ENCODE results near the gene SLC35F4. TPM values are rescaled to one million over a fixed set of nuclear protein-coding genes. Genes with fewer than 3 reads are reported as not detected.

The SLC35F4 gene
- total and polyA plus RNA-seq, 2 donors (not counting 1 experiment from before 2014, with no cell fraction given): not detected

- POLR2A ChIA-PET: no interaction called here
- CTCF ChIA-PET: no interaction called here
- H3K27ac Mint-ChIP-seq: no peak overlapping the region
- WGBS (ENCODE audit: insufficient coverage): 100% methylated on average over 1 of the region's 4 CpGs
- no peak overlapping the region for H3K4me2 ChIP-seq (replicated peaks; ENCODE audit: low read depth, low read length, poor library complexity, severe bottlenecking)
- ATAC-seq (ENCODE audit: low read depth) (no peak), DNase-seq (no peak)
- no peak overlapping the region for H2AFZ ChIP-seq (ENCODE audit: insufficient read depth, low read depth, low read length, poor library complexity, severe bottlenecking)
- H3K9me3 Mint-ChIP-seq (ENCODE audit: insufficient read depth): no peaks in the 10 kb centered on the region
- peaks cover 0 to 1% (median 0%) of the 10 kb centered on the region in 3 donors for H3K9me3 ChIP-seq (ENCODE audit: control extremely low read depth in 1 of 3, control insufficient read depth in 2 of 3, insufficient read depth in 1 of 3, low read length in 2 of 3)
- no peaks in the 10 kb centered on the region for H3K36me3 ChIP-seq (replicated peaks in 1 of 2; ENCODE audit: control extremely low read depth in 1 of 2, control insufficient read depth in 1 of 2, extremely low read depth in 1 of 2, insufficient read depth in 2 of 2, low read length in 1 of 2)
- H3K27me3 Mint-ChIP-seq: no peaks in the 10 kb centered on the region
- TF ChIP-seq CTCF (IDR thresholded peaks at IDR 0.05) (no peak), EZH2 (IDR thresholded peaks at IDR 0.05; ENCODE audit: borderline replicate concordance, insufficient read depth, low read depth, low read length, poor library complexity, severe bottlenecking) (no peak)
- H3K4me1 ChIP-seq (ENCODE audit: control insufficient read depth in 2 of 2, insufficient read depth in 2 of 2, low read length in 2 of 2): no peaks in the 10 kb centered on the region
- no peaks in the 10 kb centered on the region for H4K20me1 ChIP-seq (ENCODE audit: control insufficient read depth, insufficient read depth, low read length, poor library complexity, severe bottlenecking)
- H3K4me3 Mint-ChIP-seq: no peak overlapping the region
- no peak overlapping the region for H3K4me3 ChIP-seq (ENCODE audit: control extremely low read depth in 1 of 5, extremely low read depth in 1 of 5, insufficient read depth in 1 of 5, low read depth in 2 of 5, low read length in 4 of 5)
- H3K27ac ChIP-seq (ENCODE audit: low read length in 2 of 2): no peak overlapping the region
- no peaks in the 10 kb centered on the region for H3K79me2 ChIP-seq (ENCODE audit: control insufficient read depth, insufficient read depth, low read length)
- no peaks in the 10 kb centered on the region for H3K4me1 Mint-ChIP-seq
- no peak overlapping the region for H3K9ac ChIP-seq (ENCODE audit: low read length)
- H3K27me3 ChIP-seq (replicated peaks in 1 of 4; ENCODE audit: control extremely low read depth in 1 of 4, control insufficient read depth in 3 of 4, insufficient read depth in 4 of 4, low read length in 3 of 4): no peaks in the 10 kb centered on the region
- intact Hi-C loops (cut with micrococcal nuclease): no loop called here
Measured at GRCh38 chr14:57637901-57638300, 228.0 kb downstream of the SLC35F4 start.

GRCh38 chr14:57634335-57634734 is 231.6 kb downstream of the SLC35F4 start:
- H3K36me3 ChIP-seq (replicated peaks in 1 of 2; ENCODE audit: control extremely low read depth in 1 of 2, control insufficient read depth in 1 of 2, extremely low read depth in 1 of 2, insufficient read depth in 2 of 2, low read length in 1 of 2): no peaks in the 10 kb centered on the region
- CTCF ChIA-PET: no interaction called here
- no peak overlapping the region for H3K4me3 ChIP-seq (ENCODE audit: control extremely low read depth in 1 of 5, extremely low read depth in 1 of 5, insufficient read depth in 1 of 5, low read depth in 2 of 5, low read length in 4 of 5)
- no peaks in the 10 kb centered on the region for H3K4me1 ChIP-seq (ENCODE audit: control insufficient read depth in 2 of 2, insufficient read depth in 2 of 2, low read length in 2 of 2)
- Mint-ChIP-seq H3K4me1 (no peaks in the 10 kb centered on the region), H3K9me3 (ENCODE audit: insufficient read depth) (peaks cover 2% of the 10 kb centered on the region), H3K27me3 (no peaks in the 10 kb centered on the region), H3K27ac (no peak overlapping the region), H3K4me3 (no peak overlapping the region)
- H3K79me2 ChIP-seq (ENCODE audit: control insufficient read depth, insufficient read depth, low read length): no peaks in the 10 kb centered on the region
- 57% methylated on average over 2 of the region's 2 CpGs for WGBS (ENCODE audit: insufficient coverage)
- no peak overlapping the region for H3K4me2 ChIP-seq (replicated peaks; ENCODE audit: low read depth, low read length, poor library complexity, severe bottlenecking)
- no peak overlapping the region for H2AFZ ChIP-seq (ENCODE audit: insufficient read depth, low read depth, low read length, poor library complexity, severe bottlenecking)
- H3K9ac ChIP-seq (ENCODE audit: low read length): no peak overlapping the region
- no peaks in the 10 kb centered on the region for H4K20me1 ChIP-seq (ENCODE audit: control insufficient read depth, insufficient read depth, low read length, poor library complexity, severe bottlenecking)
- H3K9me3 ChIP-seq (ENCODE audit: control extremely low read depth in 1 of 3, control insufficient read depth in 2 of 3, insufficient read depth in 1 of 3, low read length in 2 of 3): no peaks in the 10 kb centered on the region
- no peaks in the 10 kb centered on the region for H3K27me3 ChIP-seq (replicated peaks in 1 of 4; ENCODE audit: control extremely low read depth in 1 of 4, control insufficient read depth in 3 of 4, insufficient read depth in 4 of 4, low read length in 3 of 4)
- intact Hi-C loops (cut with micrococcal nuclease): no loop called here
- ATAC-seq (ENCODE audit: low read depth) (no peak), DNase-seq (no peak)
- no peak overlapping the region for H3K27ac ChIP-seq (ENCODE audit: low read length in 2 of 2)
- TF ChIP-seq CTCF (IDR thresholded peaks at IDR 0.05) (no peak), EZH2 (IDR thresholded peaks at IDR 0.05; ENCODE audit: borderline replicate concordance, insufficient read depth, low read depth, low read length, poor library complexity, severe bottlenecking) (no peak)
- POLR2A ChIA-PET: no interaction called here
